Bronchial epithelial cell (primary cell): Measurements from ENCODE around the gene KLC1. TPM values are rescaled to one million over a fixed set of nuclear protein-coding genes. Genes with fewer than 3 reads are reported as not detected.

Source experiments
- DNase-seq: peaks from one replicate; pipeline ENCODE4 v3.0.0-alpha.2; 2010; ENCODE audit warnings: low read depth
- FAIRE-seq: peaks from 2 replicates; lab custom pipeline; 2011; peaks lifted over from hg19 to GRCh38; lab: Jason Lieb, UNC
- H3K27me3 ChIP-seq: 2 replicates; pipeline ENCODE4 v1.5.1; 2011; ENCODE audit warnings: low read length; ENCODE audit not compliant: control insufficient read depth, insufficient read depth
- H3K36me3 ChIP-seq: 2 replicates; pipeline ENCODE4 v1.5.1; 2011; ENCODE audit warnings: low read length; ENCODE audit not compliant: control insufficient read depth, insufficient read depth
- H3K4me3 ChIP-seq: 2 replicates; pipeline ENCODE4 v1.5.1; 2011; ENCODE audit warnings: mild to moderate bottlenecking, low read depth, low read length, control low read depth
- total RNA-seq: library from RNA; depleted of rRNA; stranded (reverse); fragments of >200 nt; gene quantifications from 2 replicates; pipeline ENCODE4 v1.2.1, GENCODE V29; 2014
- TF ChIP-seq, protein P1 (sequence below): IDR thresholded peaks from 2 replicates; pipeline ENCODE4 v1.5.1; 2011; ENCODE audit warnings: mild to moderate bottlenecking, moderate library complexity, low read length, control low read depth, inconsistent platforms; ENCODE audit not compliant: insufficient read depth, severe bottlenecking

KLC1 gene
- total RNA-seq, 1 donor from 2014 or later: 249 TPM

DNA sequence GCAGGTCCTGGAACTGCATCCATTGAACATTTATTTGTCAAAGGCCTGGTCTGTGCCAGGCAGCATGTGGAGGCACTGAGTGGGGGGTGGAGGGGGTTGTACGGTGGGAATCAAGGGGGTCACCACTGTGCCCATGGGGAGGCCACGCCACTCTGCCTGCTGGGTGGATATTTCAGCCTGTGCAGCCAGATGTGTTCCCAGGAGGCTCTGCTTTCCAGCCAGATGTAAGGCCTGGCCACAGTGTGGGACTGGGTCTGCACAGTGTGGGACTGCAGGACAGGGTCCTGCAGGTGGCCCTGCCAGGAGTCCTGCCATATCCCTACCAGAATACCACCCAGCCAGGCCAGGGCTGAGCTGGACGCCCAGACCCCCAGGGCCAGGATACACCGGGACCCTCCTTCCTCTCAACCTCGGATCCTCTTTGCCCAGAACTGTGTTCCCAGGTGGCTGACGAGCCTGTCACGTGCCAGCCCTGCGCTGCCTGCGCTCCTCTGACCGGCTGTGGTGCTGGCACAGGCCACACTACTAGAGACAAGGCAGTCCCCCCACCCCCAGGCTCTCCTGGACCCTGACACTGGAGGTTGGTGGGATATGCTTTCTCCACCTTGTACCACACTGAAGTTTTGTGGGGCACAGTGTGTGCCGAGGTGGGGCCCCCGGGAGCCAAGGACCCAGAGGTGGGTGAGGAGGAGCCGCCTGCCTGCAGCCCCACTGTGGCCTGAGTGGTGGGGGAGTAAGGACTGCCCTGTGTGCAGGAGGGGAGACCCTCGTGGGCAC is 68.8 kb downstream of the KLC1 start:
- TF ChIP-seq, protein P1, sequence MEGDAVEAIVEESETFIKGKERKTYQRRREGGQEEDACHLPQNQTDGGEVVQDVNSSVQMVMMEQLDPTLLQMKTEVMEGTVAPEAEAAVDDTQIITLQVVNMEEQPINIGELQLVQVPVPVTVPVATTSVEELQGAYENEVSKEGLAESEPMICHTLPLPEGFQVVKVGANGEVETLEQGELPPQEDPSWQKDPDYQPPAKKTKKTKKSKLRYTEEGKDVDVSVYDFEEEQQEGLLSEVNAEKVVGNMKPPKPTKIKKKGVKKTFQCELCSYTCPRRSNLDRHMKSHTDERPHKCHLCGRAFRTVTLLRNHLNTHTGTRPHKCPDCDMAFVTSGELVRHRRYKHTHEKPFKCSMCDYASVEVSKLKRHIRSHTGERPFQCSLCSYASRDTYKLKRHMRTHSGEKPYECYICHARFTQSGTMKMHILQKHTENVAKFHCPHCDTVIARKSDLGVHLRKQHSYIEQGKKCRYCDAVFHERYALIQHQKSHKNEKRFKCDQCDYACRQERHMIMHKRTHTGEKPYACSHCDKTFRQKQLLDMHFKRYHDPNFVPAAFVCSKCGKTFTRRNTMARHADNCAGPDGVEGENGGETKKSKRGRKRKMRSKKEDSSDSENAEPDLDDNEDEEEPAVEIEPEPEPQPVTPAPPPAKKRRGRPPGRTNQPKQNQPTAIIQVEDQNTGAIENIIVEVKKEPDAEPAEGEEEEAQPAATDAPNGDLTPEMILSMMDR: no peak
- H3K27me3 ChIP-seq: no peaks in the 10 kb centered on the region
- peaks cover 40% of the 10 kb centered on the region for H3K36me3 ChIP-seq
- H3K4me3 ChIP-seq: no peak overlapping the region
- FAIRE-seq (no peak), DNase-seq (no peak)

DNA sequence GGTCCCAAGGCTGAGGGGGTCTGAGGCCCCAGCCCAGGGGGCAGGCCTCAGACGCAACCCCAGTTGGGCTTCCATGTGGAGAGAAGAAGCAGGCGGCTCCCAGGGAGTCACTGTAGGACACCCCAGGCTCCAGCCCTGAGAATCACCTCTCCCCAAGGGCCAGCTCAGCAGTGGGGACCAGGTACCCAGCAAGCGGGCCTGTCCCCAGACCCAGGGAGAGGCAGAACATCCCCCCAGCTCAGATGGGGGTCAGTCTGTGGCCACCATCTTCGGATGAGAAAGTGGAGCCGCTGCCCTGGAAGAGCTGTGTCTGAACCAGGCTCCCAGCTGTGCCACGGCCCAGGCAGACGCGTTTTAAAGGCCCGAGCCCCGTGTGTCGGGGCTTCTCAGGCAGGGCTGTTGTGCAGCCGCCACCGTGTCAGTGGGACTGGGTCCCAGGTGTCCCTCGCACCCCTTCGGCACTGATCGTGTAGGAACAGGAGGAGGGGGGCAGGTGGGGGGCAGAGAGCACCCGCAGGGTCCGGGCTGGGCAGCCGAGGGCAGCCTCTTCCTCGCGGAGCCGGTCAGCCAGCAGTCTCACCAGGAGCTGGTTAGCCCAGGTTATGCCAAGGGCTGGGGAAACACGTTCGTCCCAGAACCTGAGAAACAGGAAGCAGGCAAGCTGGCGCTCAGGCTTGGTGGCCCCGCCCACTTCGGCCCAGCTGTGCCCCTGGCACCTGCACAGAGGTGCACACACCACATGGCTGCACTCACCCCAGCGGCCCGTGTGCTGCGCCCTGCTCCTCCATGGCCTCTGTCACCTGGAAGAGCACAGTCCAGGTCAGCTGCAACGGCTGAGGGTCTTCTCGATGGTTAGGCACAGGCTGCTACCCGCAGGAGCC is 69.6 kb downstream of the KLC1 start:
- TF ChIP-seq, protein P1: no peak
- H3K36me3 ChIP-seq: peaks cover 39% of the 10 kb centered on the region
- DNase-seq (peak; percentile 47), FAIRE-seq (no peak)
- no peaks in the 10 kb centered on the region for H3K27me3 ChIP-seq
- no peak overlapping the region for H3K4me3 ChIP-seq

DNA sequence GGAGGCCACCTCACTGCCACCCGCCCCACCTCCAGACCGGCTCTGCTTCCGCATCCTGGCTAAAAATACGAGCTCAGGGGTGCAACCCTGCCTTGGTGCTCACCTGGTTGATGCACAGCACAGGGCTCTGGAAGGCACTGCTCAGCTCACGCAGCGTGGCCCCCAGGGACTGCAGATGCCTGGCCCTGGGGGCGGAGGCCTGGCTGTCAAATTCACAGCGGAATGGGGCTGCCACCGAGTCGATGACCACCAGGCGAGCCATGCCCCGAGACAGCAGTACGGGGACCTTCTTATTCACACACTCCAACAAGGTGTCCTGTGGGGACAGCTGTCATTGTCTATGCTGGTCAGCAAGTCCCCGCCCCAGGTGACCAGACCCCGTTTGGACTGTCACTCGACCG is 70.2 kb downstream of the KLC1 start:
- DNase-seq (no peak), FAIRE-seq (no peak)
- H3K27me3 ChIP-seq: no peaks in the 10 kb centered on the region
- H3K4me3 ChIP-seq: no peak overlapping the region
- H3K36me3 ChIP-seq: peaks cover 35% of the 10 kb centered on the region
- TF ChIP-seq, protein P1: no peak

DNA sequence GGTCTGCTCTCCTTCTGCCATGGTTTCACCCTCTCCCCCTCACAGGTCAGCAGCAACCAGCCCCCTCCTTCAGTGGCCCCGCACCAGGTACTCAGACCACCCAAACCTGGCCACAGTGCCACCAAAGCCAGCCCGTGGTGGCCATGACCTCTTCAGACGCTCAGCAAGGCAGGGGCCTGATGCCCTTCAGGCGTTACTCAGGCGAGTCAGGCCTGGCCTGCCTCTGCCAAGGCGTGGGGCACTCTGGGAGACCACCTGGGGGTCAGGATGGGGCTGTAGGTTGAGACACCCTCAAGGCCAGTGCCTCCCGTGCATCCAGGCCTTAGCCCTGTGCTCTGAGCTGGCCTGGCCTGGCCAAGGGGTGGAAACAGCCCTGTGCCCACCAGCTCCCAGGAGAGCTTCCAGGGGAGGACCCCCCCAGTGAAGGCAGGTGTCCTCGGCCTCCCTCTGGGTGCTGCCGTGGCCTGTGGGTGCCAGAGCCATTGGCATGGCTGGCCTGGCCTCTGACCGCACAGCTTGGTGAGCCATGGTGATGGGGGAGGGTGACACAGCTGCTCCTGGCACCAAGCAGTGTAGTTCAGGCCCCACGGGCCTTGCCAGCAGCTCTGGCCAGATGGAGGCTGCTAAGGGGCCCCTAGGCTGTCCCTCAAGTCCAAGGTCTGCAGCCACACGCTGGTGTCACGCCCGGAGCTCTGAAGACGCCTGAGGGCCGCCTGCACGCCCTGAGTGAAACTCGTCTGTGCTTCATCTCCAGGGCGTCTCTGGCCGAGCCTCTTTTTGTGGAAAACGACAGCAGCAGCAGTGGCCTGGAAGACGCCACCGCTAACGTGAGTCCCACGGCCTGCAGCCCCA is 71.1 kb downstream of the KLC1 start:
- Histone ChIP-seq H3K4me3 (no peak overlapping the region), H3K27me3 (no peaks in the 10 kb centered on the region), H3K36me3 (peaks cover 29% of the 10 kb centered on the region)
- TF ChIP-seq, protein P1: no peak
- FAIRE-seq (no peak), DNase-seq (no peak)

DNA sequence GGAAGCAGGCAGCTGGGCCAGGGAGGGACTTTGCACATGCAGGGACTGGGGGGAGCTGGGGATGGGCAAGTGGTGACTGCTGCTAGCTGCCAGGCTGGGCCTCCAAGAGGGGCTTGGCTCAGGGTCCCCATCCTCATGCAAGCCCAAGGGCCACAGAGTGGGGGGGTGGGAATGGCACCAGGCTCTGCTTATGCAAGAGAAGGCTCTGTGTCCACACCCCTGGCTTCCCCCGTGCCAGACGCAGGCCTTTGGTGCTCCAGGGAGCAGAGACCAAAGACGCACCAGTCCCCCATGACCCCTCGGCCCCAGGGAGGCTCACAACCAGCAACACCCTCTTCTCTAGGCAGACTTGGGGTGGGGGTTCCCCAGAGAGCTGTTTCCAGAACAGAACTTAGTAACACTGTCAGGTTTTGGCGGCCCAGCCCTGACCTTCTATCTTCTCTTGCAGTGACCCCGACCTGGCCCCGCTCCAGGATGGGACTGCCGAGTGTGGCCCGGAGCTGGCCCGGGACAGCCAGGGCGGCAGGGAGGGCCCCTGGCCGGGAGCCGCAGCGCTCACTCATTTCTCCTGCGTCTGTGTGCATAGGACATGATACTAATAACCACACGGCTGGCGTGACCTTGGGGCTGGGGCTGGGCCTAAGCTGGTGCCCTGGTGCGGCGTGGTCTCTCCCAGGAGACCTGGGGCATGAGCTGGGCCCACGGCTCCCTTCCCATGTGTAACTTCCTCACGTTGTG is 71.9 kb downstream of the KLC1 start:
- H3K36me3 ChIP-seq: peaks cover 27% of the 10 kb centered on the region
- TF ChIP-seq, protein P1: no peak
- H3K27me3 ChIP-seq: no peaks in the 10 kb centered on the region
- DNase-seq (no peak), FAIRE-seq (no peak)
- no peak overlapping the region for H3K4me3 ChIP-seq
